Nephron (organoid): ENCODE results near the gene MPZL3.

Source experiments
- H3K27ac Mint-ChIP-seq, 3 experiments: 2 replicates each; pipeline ENCODE4 v1.8.0; 2020; ENCODE audit warnings: mixed read lengths in 3 of 3, mild to moderate bottlenecking in 2 of 3, moderate library complexity in 1 of 3
- H3K27me3 Mint-ChIP-seq: 2 replicates; pipeline ENCODE4 v1.8.0; 2021; ENCODE audit warnings: low read depth, mild to moderate bottlenecking, moderate library complexity, mixed read lengths
- H3K36me3 Mint-ChIP-seq: 2 replicates; pipeline ENCODE4 v1.8.0; 2020; ENCODE audit warnings: low read depth, mixed read lengths
- H3K4me1 Mint-ChIP-seq: 2 replicates; pipeline ENCODE4 v1.8.0; 2020; ENCODE audit warnings: mixed read lengths
- H3K4me3 Mint-ChIP-seq, 3 experiments: 2 replicates each; pipeline ENCODE4 v1.8.0; 2020; ENCODE audit warnings: mild to moderate bottlenecking in 3 of 3, mixed read lengths in 3 of 3, moderate library complexity in 2 of 3
- H3K9me3 Mint-ChIP-seq: 2 replicates; pipeline ENCODE4 v1.8.0; 2020; ENCODE audit warnings: mixed read lengths
- CTCF ChIP-seq, 3 experiments: fragments of 200-600 bp; sonication (generic); IDR thresholded peaks; one replicate each; pipeline ENCODE4 v1.5.0; 2021; ENCODE audit warnings: antibody characterized with exemption in 3 of 3; ENCODE audit not compliant: unreplicated experiment in 3 of 3

The MPZL3 gene

GRCh38 chr11:118229274-118229847, 22.8 kb downstream of the MPZL3 start:
- H3K27ac Mint-ChIP-seq, result no peak overlapping the region
- H3K9me3 Mint-ChIP-seq, result no peaks in the 10 kb centered on the region
- H3K36me3 Mint-ChIP-seq, result no peaks in the 10 kb centered on the region
- TF ChIP-seq CTCF (IDR thresholded peaks at IDR 0.05; ENCODE audit: unreplicated experiment in 3 of 3), result no peak
- no peak overlapping the region for H3K4me3 Mint-ChIP-seq
- peaks cover 16% of the 10 kb centered on the region for H3K27me3 Mint-ChIP-seq
- H3K4me1 Mint-ChIP-seq, result no peaks in the 10 kb centered on the region

GRCh38 chr11:118227865-118228785, 24.0 kb downstream of the MPZL3 start:
- Mint-ChIP-seq H3K27me3 (peaks cover 21% of the 10 kb centered on the region), H3K9me3 (no peaks in the 10 kb centered on the region), H3K4me1 (no peaks in the 10 kb centered on the region), H3K4me3 (no peak overlapping the region), H3K36me3 (no peaks in the 10 kb centered on the region), H3K27ac (no peak overlapping the region)
- TF ChIP-seq CTCF (IDR thresholded peaks at IDR 0.05; ENCODE audit: unreplicated experiment in 3 of 3), result no peak

GRCh38 chr11:118226781-118227180, 25.4 kb downstream of the MPZL3 start:
- no peaks in the 10 kb centered on the region for H3K4me1 Mint-ChIP-seq
- no peaks in the 10 kb centered on the region for H3K36me3 Mint-ChIP-seq
- H3K9me3 Mint-ChIP-seq, result no peaks in the 10 kb centered on the region
- TF ChIP-seq CTCF (IDR thresholded peaks at IDR 0.05; ENCODE audit: unreplicated experiment in 3 of 3), result no peak
- peaks cover 31% of the 10 kb centered on the region for H3K27me3 Mint-ChIP-seq
- H3K27ac Mint-ChIP-seq, result no peak overlapping the region
- H3K4me3 Mint-ChIP-seq, result no peak overlapping the region

- H3K36me3 Mint-ChIP-seq, result no peaks in the 10 kb centered on the region
- no peak overlapping the region for H3K27ac Mint-ChIP-seq
- H3K4me3 Mint-ChIP-seq, result no peak overlapping the region
- TF ChIP-seq CTCF (IDR thresholded peaks at IDR 0.05; ENCODE audit: unreplicated experiment in 3 of 3), result no peak
- peaks cover 36% of the 10 kb centered on the region for H3K27me3 Mint-ChIP-seq
- no peaks in the 10 kb centered on the region for H3K4me1 Mint-ChIP-seq
- no peaks in the 10 kb centered on the region for H3K9me3 Mint-ChIP-seq
These were observed 25.9 kb downstream of the MPZL3 start for GRCh38 chr11:118226296-118226695.

GRCh38 chr11:118224511-118225188, 27.5 kb downstream of the MPZL3 start, which contains the start of gene JAML:
TSS of gene JAML (minus strand) at chr11:118225011. CDS start at chr11:118214866, 10,145 bp downstream.
- TF ChIP-seq CTCF (IDR thresholded peaks at IDR 0.05; ENCODE audit: unreplicated experiment in 3 of 3), result no peak
- Mint-ChIP-seq H3K27me3 (peaks cover 50% of the 10 kb centered on the region), H3K27ac (no peak within 1 kb of the TSS), H3K9me3 (no peaks in the 10 kb centered on the region), H3K4me1 (no peaks in the 10 kb centered on the region), H3K4me3 (no peak within 1 kb of the TSS), H3K36me3 (no peaks in the 10 kb centered on the region)
